Hypothalamus (tissue), 51 donors: ENCODE data around the gene BSN.

Experiments
- DNase-seq, 51 donors: peaks; one replicate each; lab custom pipeline; 2025; lab: John Stamatoyannopoulos, UW

The BSN gene

DNA sequence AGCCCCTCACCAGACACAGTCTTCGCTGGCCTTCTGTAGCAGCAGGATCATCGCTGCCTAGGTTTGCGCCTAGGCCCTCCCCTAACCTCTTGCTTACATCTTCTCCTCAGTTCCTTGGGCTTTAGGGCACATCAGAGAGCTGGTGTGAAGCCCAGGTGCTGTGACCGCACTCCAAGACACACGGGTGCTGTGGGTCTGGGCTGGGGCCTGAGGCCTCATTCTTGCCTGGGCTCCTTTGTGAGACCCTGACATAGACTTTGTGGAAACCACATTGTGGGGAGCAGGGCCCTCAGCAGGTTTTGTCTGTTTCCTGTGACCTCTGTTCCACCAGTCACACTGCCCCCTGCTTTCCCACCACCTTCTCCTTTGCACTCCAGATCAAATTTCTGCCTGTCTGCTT lies 157.2 kb downstream of the BSN start:
- no peak for DNase-seq

DNA sequence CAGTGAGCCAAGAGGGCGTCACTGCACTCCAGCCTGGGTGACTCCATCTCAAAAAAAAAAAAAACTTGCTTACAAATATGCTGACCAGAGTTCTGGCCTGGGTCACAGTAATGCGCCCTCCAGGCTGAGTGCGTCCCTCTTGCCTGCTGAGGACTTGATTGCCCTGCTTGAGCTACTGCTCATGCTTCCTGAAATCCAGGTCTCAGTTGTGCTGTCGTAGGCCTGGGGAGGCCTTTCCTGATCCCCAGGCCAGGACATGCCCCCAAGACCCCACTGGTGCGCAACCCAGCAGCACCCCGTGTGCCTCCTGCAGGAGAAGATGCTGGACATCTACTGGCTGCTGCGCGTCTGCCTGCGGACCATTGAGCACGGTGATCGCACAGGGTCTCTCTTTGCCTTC lies 157.9 kb downstream of the BSN start:
- no peak for DNase-seq

DNA sequence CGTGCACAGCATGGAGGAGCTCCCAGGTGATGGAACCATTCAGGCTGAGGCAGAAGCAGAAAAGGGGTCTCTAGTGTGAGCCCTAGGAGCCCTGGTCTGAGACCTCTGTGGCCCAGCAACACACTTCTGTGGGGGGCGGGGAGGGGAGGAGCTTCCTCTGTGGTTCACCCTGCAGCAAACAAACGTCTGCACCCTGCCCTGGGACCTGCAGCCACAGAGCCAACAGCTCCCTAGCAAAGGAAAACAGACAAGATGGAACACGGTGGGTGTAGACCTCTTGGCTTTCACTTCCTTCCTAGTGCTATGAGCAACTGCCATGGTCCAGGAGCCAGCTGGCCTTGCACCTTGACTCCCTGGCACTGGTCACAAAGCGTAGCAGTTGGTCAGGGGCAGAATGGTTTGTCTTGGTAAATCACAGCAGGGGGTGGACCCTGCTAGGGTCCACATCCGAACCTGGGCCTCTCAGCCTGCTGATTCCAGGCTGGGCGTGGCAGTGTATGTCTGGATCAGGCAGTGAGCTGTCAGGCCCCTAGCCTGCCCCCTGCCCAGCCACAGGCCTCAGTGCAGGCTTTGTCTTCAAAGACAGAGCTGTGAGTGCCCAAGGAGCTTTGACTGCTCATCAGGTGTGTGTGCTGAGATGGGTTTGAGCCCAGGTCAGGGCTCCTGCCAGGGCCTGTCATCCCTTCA lies 158.5 kb downstream of the BSN start:
- no peak for DNase-seq

DNA sequence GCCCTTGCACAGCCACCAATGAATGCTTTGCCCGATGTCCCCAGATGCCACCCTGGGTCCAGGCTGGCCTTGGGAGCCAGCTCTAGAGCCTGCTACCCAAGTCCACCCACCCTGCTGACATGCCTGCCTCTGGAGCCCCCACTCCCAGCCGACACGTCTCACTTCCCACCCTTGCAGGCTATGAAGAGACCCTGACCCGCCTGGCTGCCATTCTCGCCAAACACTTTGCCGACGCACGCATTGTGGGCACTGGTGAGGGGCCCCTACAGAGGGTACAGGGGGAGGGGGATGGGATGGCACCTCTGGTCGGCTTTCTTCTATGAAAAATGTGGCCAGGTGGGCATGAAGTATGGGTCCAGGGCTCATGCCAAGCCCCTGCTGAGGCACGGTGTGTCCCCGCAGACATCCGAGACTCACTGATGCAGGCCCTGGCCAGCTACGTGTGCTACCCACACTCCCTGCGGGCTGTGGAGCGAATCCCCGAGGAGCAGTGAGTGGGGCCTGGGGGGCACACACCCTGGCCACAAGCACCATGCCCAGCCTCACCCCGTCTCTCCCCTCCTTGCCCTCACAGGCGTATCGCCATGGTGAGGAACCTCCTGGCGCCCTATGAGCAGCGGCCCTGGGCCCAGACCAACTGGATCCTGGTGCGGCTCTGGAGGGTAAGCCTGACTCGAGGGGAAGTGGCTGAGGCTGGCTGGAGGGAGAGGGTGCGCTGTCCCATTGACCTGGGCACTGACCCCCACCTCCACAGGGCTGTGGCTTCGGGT lies 159.2 kb downstream of the BSN start:
- no peak for DNase-seq

DNA sequence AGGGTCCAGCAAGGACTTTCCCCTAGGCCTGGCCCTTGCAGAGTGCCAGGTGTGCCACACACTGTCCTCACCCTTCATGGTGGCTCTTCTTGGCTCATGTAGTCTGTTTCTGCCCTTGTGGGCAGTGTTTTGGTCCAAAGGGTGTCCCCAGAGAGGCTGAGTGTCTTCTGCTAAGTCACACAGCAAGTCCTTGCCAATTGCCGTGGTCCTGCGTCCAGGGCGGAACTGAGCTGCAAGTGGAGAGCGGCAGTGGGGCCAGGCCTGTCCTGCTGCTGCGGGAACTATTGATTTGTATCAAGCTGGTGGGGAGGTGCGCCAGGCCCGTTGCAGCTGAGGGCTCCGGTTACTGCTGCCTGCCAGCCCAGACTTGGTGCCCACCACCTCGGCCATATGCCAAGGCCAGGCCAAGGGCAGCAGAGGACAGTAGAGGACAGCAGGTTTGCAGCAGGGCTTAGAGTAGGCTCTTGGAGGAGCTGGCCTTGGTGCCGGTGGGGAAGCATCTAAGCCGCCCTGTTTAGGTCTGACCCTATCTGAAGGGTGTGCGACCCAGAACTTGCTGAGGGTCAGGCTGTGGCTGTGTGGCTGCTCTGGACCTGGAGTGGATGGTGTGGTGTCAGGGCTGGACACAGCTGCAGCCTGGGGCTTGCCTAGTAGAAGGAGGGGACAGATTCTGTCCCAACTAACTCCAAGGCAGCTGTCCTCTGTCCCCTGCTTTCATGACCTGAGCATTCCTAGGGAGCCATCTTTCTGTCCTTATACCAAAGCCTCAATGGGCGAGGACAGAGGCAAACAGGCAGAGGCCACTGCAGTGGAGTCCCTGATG lies 160.7 kb downstream of the BSN start:
- no peak for DNase-seq

DNA sequence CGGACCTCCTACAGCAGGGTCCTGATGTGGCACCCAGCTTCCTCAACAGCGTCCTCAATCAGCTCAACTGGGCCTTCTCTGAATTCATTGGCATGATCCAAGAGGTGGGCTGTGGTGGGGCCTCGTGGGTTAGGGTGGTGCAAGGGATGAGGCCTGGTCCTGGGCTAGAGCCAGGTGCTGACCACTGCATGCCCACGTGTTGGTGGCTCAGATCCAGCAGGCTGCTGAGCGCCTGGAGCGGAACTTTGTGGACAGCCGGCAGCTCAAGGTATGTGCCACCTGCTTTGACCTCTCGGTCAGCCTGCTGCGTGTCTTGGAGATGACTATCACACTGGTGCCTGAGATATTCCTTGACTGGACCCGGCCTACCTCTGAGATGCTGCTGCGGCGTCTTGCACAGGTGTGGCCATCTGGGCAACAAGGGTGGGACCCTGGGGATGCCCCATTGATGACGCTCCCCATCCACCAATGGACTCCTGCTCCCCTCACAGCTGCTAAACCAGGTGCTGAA lies 161.4 kb downstream of the BSN start:
- DNase-seq, result no peak

DNA sequence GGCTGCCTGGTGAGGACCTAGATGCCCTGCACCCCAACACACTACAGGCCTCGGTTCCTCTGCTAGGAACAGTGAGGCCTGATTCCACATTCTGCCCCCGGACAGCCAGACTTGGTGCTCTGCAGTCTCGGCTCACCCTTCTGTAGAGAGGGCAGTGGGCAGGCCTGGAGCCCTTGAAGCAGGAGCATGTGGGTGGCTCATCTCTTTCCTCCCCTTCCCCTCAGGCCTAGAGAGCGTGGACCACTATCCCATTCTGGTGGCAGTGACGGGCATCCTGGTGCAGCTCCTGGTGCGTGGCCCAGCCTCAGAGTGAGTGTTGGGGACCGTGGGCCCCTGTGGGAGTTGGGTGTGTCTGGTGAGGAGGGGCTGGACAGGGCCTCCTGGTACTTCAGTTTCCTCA lies 161.9 kb downstream of the BSN start:
- DNase-seq, result no peak

DNA sequence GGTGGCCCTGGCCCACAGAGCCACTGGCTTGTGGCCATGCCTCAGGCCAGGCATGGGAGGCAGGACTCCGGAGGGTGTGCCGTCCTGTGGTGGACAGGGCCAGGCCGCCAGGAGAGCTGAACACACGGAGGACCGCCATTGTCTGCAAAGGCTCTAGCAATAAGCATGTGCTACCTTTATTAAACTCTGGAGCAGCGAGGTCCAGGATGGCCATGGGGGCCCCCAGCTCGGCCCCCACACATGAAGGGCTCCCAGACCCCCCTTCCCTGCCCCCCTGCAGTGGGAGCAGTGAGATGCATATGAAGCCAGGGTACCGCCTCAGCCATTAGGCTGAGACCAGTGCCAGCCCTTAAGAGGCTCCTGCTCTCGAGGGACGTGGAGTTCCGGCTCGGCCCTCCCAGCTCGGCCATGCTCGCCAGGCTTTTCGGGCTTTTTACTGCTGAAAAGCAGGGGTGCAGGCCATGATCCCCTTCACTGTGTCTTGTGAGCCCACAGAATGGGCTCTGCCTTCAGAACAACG lies 162.5 kb downstream of the BSN start:
- DNase-seq, result no peak

DNA sequence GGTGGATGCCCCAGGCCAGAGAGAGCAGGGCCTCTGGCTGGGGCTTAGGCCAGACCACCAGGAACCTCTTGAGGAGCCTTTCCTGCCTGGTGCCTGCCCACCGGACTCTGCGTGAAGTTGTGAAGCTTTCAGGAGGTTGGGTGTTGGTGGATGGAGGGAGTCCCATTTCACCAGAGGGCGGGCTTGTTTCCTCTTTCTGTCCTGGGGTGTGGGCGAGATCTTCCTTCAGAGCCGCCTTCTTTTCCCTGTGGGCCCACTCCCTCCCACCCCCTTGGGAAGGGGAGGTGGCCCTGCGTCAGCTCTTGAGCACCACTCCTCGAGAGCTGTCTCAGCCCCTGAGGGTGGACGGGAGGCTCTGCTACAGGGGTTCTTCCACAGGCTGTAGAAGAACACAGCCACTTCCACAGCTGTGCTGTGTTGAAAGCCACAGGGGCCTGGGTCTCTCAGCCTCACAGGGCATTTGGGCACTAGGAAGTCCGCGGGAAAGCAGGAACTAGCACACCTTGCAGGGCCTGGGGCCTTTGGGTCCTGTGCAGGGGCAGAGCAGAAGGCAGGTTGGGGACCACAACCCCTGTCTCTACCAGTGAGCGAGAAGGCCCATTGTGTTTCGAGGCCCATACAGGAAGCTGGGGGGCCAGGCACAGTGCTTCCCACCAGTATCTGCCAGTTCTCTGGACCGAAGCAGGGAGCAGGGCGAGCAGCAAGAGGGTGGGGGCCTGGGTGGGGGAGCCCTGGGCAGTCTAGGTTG lies 163.1 kb downstream of the BSN start:
- no peak for DNase-seq

DNA sequence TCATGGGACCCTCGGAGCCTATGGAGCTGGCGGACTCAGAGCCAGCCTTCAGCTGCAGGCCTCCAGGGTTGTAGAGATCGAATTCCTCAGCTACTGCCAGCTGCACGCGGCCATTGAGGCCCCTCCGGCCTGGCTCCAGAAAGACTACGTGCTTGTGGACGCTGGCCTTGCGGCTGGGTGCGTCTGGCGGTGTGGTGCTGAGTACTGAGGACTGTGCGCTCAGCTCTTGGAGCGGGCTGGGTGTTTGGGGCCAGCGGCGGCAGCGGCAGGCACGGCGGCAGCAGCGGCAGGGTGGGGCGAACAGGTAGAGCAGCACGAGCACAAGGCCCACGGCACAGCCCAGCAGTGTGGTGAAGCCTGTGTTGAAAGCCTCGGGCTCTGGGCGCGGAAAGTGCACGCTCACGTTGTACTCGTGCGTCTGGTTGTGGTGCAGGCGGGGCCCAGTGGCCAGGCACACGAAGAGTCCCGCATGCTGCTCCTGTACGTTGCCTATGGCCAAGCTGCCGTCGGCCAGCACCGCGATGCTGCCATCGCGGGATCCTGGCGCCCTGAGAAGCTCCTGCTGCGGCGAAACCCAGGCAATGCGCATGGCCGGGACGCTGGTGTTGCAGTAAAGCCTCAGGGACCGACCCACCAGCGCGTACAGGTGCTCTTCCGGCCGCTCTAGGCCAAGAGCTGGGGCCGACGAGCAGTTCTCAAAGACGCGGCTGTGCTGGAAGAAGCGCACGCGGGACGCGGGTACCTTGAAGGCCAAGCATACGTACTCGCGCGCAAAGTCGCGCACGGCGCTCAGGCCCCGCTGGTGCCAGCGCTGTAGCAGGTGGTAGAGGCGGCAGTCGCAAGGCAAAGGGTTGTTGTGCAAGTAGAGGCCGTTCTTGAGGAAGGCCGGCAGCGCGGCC lies 163.9 kb downstream of the BSN start:
- no peak for DNase-seq

DNA sequence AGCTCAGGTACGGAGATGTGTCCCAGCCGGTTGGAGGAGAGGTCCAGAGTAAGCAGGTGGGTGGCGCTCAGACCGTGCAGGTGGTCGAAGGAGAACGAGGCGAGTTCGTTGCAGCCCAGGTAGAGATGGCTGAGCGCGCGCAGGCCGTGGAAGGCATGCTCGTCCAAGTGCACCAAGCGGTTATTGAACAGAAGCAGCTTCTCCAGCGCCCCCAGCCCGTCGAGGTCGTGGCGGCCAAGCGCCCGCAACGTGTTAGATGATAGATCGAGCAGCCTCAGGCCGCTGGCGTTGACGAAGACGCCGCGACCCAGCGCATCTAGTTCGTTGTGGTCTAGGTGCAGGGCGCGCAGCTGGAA lies 164.6 kb downstream of the BSN start:
- DNase-seq, result peak in 2 of 51 donors; percentile 27 to 51

DNA sequence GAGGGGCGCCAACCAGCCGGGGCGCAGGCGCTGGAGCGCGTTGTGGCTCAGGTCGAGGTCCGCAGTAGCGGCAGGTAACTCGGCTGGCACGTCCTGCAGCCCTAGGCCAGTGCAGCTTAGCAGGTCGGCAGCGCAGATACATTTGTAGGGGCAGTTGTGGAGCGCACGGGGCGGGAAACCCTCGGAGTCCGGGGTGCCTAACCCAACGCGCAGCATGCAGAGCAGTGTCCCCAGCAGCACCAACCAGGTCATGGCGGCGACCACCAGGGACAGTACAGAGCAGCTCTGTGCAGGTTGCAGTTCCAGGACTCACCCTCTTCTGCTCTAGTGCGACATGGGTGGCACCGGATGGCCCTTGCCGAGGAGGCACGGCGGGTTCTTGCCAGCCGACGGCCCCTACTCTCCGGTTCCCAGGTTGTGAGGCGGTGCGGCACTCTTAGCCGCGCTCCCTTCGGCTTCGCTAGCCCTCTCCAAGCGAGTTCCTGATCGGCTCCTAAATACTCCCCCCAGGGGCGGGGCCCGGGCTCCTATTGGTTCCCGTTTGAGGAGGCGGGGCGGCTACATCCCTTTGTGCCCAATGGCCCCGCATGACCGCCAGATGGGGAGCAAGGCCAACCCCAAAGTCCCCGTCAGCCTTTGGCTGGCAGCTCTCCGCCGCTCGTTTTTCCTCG lies 165.1 kb downstream of the BSN start, which contains the start of gene AMIGO3:
AMIGO3 (minus strand) TSS at position 471 of the 671 bp plus-strand sequence; CDS start at position 252, 219 bp downstream.
- peak; percentile 36 to 97 (median 90) for DNase-seq
